Measurements from ENCODE around the gene DNAJA1. TPM values are rescaled to one million over a fixed set of nuclear protein-coding genes. Genes with fewer than 3 reads are reported as not detected.

The DNAJA1 gene
- total RNA-seq, 1 experiment from 2014 or later = 74.5 TPM

- TF ChIP-seq PREB (CRISPR knock-in tag; IDR thresholded peaks at IDR 0.05; ENCODE audit: borderline replicate concordance) (no peak), ZNF219 (CRISPR knock-in tag; IDR thresholded peaks at IDR 0.05; ENCODE audit: borderline replicate concordance) (no peak), SP1 (CRISPR knock-in tag; conservative IDR thresholded peaks at IDR 0.05) (no peak)
Measured at GRCh38 chr9:33019797-33020196, 5.3 kb upstream of the DNAJA1 start (continued).

GRCh38 chr9:33022303-33022702 lies 2.8 kb upstream of the DNAJA1 start:
- TF ChIP-seq ERG (CRISPR knock-in tag; IDR thresholded peaks at IDR 0.05) = no peak
- no peak for TF ChIP-seq CTCF (IDR thresholded peaks at IDR 0.05)
- no peak for TF ChIP-seq SOX15 (CRISPR knock-in tag; IDR thresholded peaks at IDR 0.05)
- TF ChIP-seq PRRX2 (CRISPR knock-in tag; IDR thresholded peaks at IDR 0.05) = no peak
- TF ChIP-seq ZNF396 (CRISPR knock-in tag; IDR thresholded peaks at IDR 0.05; ENCODE audit: borderline replicate concordance) = no peak
- TF ChIP-seq ZNF281 (CRISPR knock-in tag; IDR thresholded peaks at IDR 0.05) = no peak
- no peak for TF ChIP-seq ATF3 (CRISPR knock-in tag; conservative IDR thresholded peaks at IDR 0.05)
- TF ChIP-seq E2F5 (CRISPR knock-in tag; IDR thresholded peaks at IDR 0.05) = no peak
- no peak for TF ChIP-seq NFYB (CRISPR knock-in tag; conservative IDR thresholded peaks at IDR 0.05; ENCODE audit: low read depth)
- TF ChIP-seq ATF6 (CRISPR knock-in tag; IDR thresholded peaks at IDR 0.05) = no peak
- no peak for TF ChIP-seq SMAD4 (CRISPR knock-in tag; IDR thresholded peaks at IDR 0.05)
- TF ChIP-seq ELF4 (CRISPR knock-in tag; IDR thresholded peaks at IDR 0.05; ENCODE audit: low read depth) = no peak
- TF ChIP-seq STAT6 (CRISPR knock-in tag; conservative IDR thresholded peaks at IDR 0.05; ENCODE audit: low read depth) = no peak
- no peak for DNase-seq (ENCODE audit: low spot score)
- CTCF ChIA-PET = no interaction called here
- peaks cover 32% of the 10 kb centered on the region for H3K4me1 Mint-ChIP-seq
- H3K27ac Mint-ChIP-seq = no peak overlapping the region
- no peak overlapping the region; the same call in 1 of the 2 replicates for H3K4me3 Mint-ChIP-seq
- no peaks in the 10 kb centered on the region for H3K9me3 Mint-ChIP-seq
- no peaks in the 10 kb centered on the region for H3K27me3 Mint-ChIP-seq (ENCODE audit: low read depth)
- H3K36me3 Mint-ChIP-seq = peaks cover 23% of the 10 kb centered on the region
- ATAC-seq = no peak
- POLR2A ChIA-PET = no interaction called here

Data from WTC11 (cell line).